ENCODE measurements around the gene RABEPK. TPM values are rescaled to one million over a fixed set of nuclear protein-coding genes. Genes with fewer than 3 reads are reported as not detected.
"Not testable (repeated sequence)": the region's sequence is repeated elsewhere in the genome, so short reads cannot be mapped to it uniquely, and the experiment has no call there.

Gene RABEPK, protein sequence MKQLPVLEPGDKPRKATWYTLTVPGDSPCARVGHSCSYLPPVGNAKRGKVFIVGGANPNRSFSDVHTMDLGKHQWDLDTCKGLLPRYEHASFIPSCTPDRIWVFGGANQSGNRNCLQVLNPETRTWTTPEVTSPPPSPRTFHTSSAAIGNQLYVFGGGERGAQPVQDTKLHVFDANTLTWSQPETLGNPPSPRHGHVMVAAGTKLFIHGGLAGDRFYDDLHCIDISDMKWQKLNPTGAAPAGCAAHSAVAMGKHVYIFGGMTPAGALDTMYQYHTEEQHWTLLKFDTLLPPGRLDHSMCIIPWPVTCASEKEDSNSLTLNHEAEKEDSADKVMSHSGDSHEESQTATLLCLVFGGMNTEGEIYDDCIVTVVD
- 45.9 TPM for polyA plus RNA-seq (2012; ENCODE audit: insufficient read depth, insufficient read length)

DNA sequence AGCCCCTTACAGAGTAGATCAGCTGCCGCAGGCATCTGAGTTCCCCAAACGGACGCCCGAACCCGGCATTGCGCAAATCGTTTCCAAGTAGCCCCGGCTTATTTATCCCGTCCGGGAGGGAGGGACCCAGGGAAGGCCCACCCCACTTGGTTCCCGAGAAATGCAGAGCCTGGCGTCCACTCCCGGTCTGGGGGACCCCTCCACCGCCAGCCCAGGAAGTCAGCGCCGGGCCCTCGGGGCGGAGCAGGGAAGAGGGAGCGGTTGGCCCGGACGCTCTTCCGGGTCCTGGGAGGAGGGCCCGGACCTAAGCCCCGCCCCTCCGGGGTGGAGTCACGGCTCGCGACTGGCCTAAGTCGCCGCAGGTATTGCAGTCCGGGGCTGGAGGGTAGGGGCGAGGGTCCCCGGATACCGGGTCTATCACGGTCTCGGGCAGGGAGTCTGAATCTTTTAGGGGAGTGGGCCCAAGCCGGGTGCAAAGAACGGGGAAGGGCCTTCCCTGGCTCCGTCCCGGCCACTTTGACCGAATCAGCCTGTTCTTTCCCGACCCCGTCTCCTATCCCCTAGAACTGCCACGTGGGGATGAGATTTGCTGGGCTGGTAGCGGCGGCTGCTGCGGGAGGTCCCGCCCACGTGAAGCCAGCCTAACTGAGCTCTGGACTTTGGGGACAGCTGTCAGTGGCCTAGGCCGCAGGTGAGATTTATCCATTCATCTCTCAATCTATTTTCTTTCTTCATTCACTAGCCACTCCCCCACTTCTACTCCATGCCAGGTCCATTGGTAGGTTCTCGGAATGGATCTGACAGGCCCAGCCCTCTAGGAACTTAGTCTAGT, at the start of gene RABEPK:
Gene RABEPK, plus strand, starts transcription at position 327 of the 832 bp plus-strand sequence. CDS start 2,472 bp downstream, outside the sequence.
- H3K4me3 ChIP-seq (ENCODE audit: low read length), result peak within 1 kb of the TSS; percentile 72
- peak; percentile 81 for DNase-seq (ENCODE audit: low read depth, low spot score)

DNA sequence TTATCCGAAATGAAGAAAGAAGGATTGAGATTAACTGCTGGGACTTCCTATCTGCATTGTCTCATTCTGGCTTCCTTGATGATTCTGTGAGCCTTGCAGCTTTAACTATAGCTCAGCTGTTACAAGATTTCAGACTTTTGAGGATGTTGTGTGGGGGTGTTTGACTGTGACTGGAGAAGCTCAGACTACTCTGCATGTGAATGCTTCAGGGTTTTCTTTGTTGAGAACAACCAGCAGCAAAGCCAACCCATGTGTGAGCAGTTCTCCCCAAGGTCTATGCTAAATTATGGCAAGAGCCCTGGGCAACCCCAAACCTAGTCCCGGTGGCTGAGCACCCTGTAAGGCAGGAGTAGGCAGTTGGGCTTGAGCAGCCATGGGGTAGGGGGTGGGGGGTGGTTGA, 48.6 kb upstream of the RABEPK start:
- no peak for DNase-seq (ENCODE audit: low read depth, low spot score)
- no peak overlapping the region for H3K4me3 ChIP-seq (ENCODE audit: low read length)

DNA sequence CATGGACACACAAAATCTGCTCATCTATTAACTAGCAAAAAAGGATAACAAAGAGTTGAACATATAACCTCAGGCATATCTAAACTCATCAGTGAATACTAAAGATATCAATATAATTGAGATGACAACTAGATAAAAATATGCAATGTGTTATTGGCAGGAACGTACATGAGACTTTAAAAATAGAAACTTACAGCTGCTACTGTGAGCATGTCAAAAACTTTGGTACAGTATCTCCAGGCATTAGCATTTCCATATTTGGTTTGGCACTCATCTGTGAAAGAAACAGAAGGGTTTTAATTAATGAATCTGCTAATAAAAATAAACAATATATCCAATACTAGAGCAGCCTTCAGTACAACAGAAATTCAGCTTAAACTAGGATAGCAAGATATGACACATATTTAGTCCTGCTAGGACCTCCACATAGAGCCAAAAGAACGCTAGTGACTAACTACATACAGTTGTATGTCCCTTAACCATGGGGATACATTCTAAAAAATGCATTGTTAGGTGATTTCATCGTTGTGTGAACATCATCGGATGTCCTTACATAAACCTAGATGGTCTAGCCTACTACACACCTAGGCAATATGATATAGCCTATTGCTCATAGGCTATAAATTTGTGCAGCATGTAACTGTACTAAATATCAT, 46.5 kb upstream of the RABEPK start:
- DNase-seq (ENCODE audit: low read depth, low spot score), result no peak

DNA sequence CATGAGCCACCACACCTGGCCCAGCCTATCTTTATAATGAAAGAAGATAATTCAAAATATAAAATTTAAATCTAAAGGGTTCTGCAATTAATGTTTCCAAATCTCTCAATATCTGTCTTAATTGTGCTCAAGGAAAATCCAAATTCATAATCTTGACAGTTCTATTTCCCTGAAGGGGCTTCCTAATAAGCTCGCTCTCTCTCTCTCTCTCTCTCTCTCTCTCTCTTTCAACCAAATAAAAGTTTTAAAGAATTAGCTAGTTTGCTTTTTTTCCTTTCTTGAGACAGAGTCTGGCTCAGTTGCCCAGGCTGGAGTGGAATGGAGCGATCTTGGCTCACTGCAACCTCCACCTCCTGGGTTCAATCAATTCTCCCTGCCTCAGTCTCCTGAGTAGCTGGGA, 43.8 kb upstream of the RABEPK start:
- no peak for DNase-seq (ENCODE audit: low read depth, low spot score)
- H3K4me3 ChIP-seq (ENCODE audit: low read length), result no peak overlapping the region

More for the DNA sequence above, 46.5 kb upstream of the RABEPK start:
- no peak overlapping the region for H3K4me3 ChIP-seq (ENCODE audit: low read length)

DNA sequence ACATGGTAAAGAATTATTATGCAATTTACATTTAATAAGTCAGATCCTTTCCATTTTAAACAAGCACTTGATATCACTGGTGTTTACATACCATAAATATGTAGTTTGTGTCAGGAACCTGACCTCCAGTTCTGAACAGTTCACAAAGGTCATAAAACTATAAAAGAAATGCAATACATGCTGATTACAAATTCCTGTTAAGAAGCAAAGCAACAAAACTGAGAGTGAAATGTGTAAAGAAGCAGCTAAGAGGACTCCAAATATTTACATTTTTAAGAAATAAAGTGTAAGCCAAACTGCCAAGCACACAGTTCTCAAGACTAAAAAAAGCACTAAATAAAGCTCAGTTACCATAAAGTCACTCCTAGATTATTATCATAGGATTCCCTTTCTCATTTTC, 39.6 kb upstream of the RABEPK start:
- DNase-seq (ENCODE audit: low read depth, low spot score), result no peak

DNA sequence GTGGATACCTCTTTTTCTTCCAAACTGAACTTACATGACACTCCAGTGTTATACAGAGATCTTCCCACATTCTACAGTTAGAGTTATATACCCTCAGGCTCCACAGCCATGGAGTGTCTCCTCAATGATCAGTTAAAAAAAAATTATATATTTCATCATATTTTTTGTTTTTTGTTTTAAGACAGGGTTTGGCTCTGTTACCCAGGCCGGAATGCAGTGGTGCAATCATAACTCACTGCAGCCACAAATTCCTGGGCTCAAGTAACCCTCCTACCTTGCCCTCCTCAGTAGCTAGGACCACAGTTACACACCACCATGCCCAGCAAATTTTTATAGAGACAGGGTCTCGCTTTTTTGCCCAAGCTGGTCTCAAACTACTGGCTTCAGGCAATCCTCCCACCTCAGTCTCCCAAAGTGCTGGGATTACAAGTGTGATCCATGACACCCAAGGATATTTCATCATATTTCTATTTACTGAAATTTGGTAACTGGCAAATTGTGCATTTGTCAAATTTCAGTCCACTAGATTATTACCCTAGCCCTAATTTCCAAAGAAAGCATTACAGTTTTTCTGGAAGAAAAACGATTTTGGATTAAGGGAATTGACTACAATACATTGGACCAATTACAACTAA, 38.9 kb upstream of the RABEPK start:
- DNase-seq (ENCODE audit: low read depth, low spot score), result no peak
- H3K4me3 ChIP-seq (ENCODE audit: low read length), result no peak overlapping the region

More for the DNA sequence above, 39.6 kb upstream of the RABEPK start:
- H3K4me3 ChIP-seq (ENCODE audit: low read length), result no peak overlapping the region

DNA sequence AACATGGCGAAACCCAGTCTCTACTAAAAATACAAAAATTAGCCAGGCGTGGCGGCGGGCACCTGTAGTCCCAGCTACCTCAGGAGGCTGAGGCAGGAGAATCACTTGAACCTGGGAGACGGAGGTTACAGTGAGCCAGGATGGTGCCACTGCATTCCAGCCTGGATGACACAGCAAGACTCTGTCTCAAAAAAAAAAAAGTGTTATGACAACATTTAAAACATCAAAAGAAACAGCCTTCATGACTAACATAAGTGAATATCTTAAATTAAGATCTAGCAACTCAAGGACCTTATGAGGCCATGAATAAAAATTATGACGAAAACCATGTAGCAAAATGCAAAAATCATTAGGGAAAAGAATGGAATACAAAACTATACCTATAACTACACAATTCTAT, 37.5 kb upstream of the RABEPK start:
- not testable (repeated sequence) for DNase-seq (ENCODE audit: low read depth, low spot score); H3K4me3 ChIP-seq (ENCODE audit: low read length)

DNA sequence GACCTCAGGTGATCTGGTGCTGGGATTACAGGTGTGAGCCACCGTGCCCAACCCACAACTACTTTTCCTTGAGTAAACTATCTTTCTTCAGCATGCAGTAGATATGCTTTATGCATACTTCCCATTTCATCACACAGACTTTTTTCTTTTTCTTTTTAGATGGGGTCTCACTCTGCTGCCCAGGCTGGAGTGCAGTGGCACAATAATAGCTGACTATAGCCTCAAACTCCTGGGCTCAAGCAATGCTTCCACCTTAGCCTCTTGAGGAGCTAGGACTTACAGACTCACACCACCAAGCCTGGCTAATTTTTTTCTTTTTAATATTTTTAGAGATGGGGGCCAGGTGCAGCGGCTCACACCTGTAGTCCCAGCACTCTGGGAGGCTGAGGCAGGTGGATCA, 33.6 kb upstream of the RABEPK start:
- no peak for DNase-seq (ENCODE audit: low read depth, low spot score)
- H3K4me3 ChIP-seq (ENCODE audit: low read length), result no peak overlapping the region

DNA sequence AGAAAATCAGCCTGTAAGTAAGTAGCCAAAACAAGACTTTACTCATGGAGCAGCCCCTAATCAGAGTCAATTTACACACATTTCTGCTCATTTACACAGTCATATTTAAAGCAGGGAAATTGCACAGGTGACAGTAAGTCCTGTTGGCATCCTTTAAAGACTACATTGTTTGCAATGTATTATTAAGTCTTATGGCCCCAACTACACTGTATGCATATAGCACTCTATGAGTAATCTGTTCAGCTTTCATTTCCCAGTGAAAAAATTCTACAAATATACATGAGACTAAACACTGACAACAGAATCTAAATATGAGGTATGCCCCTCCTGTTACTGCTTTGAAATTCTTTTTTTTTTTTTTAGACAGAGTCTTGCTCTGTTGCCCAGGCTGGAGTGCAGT, 30.4 kb upstream of the RABEPK start:
- H3K4me3 ChIP-seq (ENCODE audit: low read length), result no peak overlapping the region
- no peak for DNase-seq (ENCODE audit: low read depth, low spot score)

DNA sequence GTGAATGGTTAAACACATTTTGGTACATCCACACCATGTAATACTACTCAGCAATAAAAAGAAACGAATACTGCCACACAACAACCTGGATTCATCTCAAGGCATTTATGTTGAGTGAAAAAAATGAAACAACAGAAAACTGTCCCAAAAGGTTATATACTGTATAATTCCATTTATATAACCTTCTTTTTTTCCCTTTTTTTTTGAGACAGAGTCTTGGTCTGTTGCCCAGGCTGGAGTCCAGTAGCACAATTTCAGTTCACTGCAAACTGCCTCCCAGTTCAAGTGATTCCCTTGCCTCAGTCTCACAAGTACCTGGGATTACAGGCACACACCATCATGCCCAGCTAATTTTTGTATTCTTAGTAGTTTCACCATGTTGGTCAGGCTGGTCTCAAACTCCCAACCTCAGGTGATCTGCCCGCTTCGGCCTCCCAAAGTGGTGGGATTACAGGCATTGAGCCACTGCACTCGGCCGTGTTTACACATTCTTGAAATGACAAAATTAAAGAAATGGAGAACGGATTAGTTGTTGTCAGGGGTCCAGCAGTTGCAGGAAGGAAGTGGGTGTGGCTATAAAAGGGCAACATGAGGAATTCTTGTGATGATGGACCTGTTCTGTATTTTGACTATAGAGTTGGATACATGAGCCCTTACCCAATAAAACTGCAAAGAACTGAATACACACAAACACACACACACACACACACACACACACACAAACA, 28.1 kb upstream of the RABEPK start:
- no peak overlapping the region for H3K4me3 ChIP-seq (ENCODE audit: low read length)
- no peak for DNase-seq (ENCODE audit: low read depth, low spot score)

DNA sequence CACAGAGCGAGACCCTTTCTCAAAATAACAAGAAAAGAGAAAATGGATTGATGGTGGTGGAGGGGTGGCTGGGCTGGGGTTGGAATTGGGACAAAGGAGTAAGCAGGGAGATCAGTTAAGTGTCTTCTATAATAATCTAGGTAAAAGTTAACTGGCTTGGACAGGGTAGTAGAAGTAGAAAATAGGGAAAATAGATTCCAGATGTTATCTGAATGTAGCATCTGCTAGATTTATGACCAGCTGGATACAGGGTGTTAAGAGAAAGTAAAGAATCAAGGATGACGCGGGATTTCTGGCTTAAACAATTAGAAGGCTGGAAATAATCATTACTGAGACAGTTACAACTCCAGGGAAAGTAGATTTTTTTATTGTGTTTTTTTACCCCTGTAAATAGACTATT, 23.7 kb upstream of the RABEPK start:
- no peak overlapping the region for H3K4me3 ChIP-seq (ENCODE audit: low read length)
- no peak for DNase-seq (ENCODE audit: low read depth, low spot score)

DNA sequence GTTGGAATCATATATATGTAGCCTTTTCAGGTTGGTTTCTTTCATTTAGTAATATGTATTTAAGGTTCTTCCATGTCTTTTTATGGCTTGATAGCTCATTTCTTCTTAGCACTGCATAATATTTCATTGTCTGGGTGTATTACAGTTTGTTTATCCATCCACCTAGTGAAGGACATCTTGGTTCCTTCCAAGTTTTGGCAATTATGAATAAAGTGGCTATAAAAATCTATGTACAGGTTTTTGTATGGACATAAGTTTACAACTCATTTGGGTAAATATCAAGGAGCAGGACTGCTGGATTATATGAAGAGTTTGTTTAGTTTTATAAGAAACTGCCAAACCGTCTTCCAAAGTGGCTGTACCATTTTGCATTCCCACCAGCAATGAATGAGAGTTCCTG, 22.5 kb upstream of the RABEPK start:
- H3K4me3 ChIP-seq (ENCODE audit: low read length), result no peak overlapping the region
- no peak for DNase-seq (ENCODE audit: low read depth, low spot score)

DNA sequence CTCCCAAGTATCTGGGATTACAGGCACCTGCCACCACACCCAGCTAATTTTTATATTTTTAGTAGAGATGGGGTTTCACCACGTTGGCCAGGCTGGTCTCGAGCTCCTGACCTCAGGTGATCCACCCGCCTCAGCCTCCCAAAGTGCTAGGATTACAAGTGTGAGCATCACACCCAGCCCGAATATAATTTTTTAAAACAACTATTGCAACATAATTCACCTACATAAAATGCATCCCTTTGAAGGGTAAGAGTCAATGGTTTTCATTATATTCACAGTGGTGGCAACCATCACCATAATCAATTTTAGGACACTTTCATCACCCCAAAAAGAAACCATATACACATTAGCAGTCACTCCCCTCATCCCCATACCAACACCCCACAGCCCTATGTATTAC, 20.6 kb upstream of the RABEPK start:
- not testable (repeated sequence) for H3K4me3 ChIP-seq (ENCODE audit: low read length); DNase-seq (ENCODE audit: low read depth, low spot score)

DNA sequence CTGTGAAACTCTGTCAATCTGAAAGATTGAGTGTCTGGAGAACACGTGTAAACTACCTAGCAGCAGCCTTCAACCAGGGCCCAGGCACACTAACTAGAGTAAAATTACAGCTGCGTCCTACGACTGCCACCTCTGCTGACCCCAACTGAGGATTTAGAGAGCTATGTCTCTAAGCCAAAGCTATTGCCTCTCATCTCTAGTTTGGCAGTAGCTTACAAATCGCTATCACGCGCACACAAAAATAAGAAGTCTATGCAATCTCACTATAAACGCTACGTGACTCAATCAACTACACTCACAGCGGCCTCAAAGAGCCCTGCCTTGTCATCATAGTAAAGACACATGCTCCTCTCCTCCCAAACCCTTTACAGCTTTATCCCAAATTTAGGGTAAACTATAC, 19.5 kb upstream of the RABEPK start:
- DNase-seq (ENCODE audit: low read depth, low spot score), result no peak
- no peak overlapping the region for H3K4me3 ChIP-seq (ENCODE audit: low read length)

DNA sequence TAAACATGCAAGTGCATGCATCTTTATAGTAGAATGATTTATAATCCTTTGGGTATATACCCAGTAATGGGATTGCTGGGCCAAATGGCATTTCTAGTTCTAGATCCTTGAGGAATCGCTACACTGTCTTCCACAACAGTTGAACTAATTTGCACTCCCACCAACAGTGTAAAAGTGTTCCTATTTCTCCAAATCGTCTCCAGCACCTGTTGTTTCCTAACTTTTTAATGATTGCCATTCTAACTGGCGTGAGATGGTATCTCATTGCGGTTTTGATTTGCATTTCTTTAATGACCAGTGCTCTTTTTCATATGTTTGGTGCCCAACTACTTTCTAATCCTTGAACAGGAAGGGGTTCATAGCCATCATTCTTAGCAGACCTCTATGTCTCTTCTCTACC, 18.6 kb upstream of the RABEPK start:
- DNase-seq (ENCODE audit: low read depth, low spot score); H3K4me3 ChIP-seq (ENCODE audit: low read length): not testable (repeated sequence)

DNA sequence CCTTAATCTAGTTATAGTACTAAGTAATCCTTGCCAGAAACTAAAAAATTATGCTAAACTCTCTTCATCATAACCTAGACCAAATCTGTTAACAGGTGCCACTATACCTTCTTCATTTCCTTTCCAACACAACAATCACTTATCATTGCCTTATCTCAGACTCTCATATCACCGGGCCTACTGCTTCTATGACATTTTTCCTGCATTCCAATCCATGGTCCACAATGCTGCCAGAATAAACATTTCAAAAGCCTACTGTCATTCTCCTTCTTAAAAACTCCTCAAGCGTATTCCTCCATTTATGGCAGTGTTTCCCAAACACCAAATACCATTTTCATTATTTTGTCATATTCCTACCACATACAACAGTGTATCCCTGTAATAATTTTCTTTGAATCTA, 17.3 kb upstream of the RABEPK start:
- H3K4me3 ChIP-seq (ENCODE audit: low read length), result no peak overlapping the region
- DNase-seq (ENCODE audit: low read depth, low spot score), result no peak

DNA sequence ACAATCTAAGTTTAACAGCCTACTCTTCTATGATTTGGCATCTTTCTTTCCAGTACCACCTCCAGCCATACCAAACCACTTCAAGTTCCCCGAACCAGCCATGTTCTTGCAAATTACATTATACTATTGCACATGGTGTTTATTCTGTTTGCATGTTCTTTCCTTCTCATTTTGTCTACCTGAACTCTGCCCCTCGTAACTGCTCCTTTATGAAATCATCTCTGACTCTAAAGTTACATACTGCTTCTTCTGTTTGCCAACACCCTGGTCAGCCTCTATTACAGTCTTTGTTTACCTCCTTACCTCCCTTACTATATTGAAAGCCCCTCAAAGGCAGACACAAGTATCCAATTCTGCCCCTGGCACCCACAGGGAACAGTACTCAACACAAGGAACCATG, 16.8 kb upstream of the RABEPK start:
- DNase-seq (ENCODE audit: low read depth, low spot score), result no peak
- H3K4me3 ChIP-seq (ENCODE audit: low read length), result no peak overlapping the region

DNA sequence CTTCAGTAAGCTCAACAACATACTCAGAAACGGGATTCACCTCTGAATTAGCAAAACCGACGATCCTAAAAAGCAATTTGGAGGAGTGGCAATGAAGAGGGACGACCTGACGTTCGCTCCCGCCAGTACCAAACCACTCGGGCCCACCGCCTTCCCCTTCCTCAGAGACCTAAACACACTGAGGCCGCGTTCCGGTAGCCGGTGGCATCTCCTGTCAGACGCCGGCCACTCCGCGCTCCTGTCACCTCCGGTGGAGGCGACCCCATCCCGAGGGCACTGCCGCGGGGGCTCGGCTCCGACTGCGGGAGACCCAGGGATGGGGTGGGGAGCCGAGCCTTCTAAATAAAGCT, 11.4 kb upstream of the RABEPK start:
- peak overlapping the region; percentile 93 for H3K4me3 ChIP-seq (ENCODE audit: low read length)
- no peak for DNase-seq (ENCODE audit: low read depth, low spot score)

Data from Jurkat, Clone E6-1 (cell line).